Left ventricle myocardium inferior (tissue), 1 donor: ENCODE results near the gene AAMP. TPM values are rescaled to one million over a fixed set of nuclear protein-coding genes. Genes with fewer than 3 reads are reported as not detected.
A peak's percentile ranks its signal among the peaks of the same experiment; 100 is the strongest.

Source experiments
- DNase-seq: peaks from one replicate; pipeline ENCODE4 v3.0.0-alpha.2; 2020
- H3K27ac ChIP-seq: fragments of 200-600 bp; replicated peaks from 2 replicates; pipeline ENCODE4 v1.8.0; 2021
- H3K27me3 ChIP-seq: fragments of 200-600 bp; 2 replicates; pipeline ENCODE4 v1.8.0; 2021; ENCODE audit warnings: low read depth
- H3K36me3 ChIP-seq: fragments of 200-600 bp; 2 replicates; pipeline ENCODE4 v1.8.0; 2021
- H3K4me1 ChIP-seq: fragments of 200-600 bp; 2 replicates; pipeline ENCODE4 v1.8.0; 2021
- H3K4me3 ChIP-seq: fragments of 200-600 bp; 2 replicates; pipeline ENCODE4 v1.8.0; 2021; ENCODE audit warnings: mild to moderate bottlenecking, moderate library complexity
- H3K9me3 ChIP-seq: fragments of 200-600 bp; replicated peaks from 2 replicates; pipeline ENCODE4 v1.8.0; 2021
- CTCF ChIP-seq: fragments of 200-600 bp; IDR thresholded peaks from 2 replicates; pipeline ENCODE4 v1.8.0; 2021; ENCODE audit warnings: antibody characterized with exemption, mild to moderate bottlenecking, borderline replicate concordance
- intact Hi-C: fragments of 100-400 bp; cut with micrococcal nuclease; formaldehyde crosslinking; loops from one replicate; pipeline ENCODE4 v1.11.0; 2022
- total RNA-seq: library from RNA; stranded (reverse); fragmentation: NEBNext Ultra II Directional; extraction: Animal tissue kit (Norgen Biotek cat#: 25700); gene quantifications from one replicate; pipeline ENCODE4 v1.2.1, GENCODE V29; 2021
- donor health status: DM: no; HTN: yes; CAD: no; lungs with severe emphysema.

The AAMP gene
- total RNA-seq, 1 donor from 2014 or later, result 50.5 TPM

- peak overlapping the region; percentile 51 for H3K27ac ChIP-seq
Measured at GRCh38 chr2:218244204-218244603, 25.7 kb downstream of the AAMP start.

GRCh38 chr2:218238887-218239286 lies 31.1 kb downstream of the AAMP start:
- H3K4me1 ChIP-seq, result peaks cover 40% of the 10 kb centered on the region
- H3K27ac ChIP-seq, result no peak overlapping the region
- intact Hi-C loops, result no loop called here
- no peak for TF ChIP-seq CTCF
- no peak for DNase-seq
- H3K4me3 ChIP-seq, result no peak overlapping the region
- H3K36me3 ChIP-seq, result peaks cover 87% of the 10 kb centered on the region
- H3K9me3 ChIP-seq, result no peaks in the 10 kb centered on the region
- H3K27me3 ChIP-seq, result no peaks in the 10 kb centered on the region

More at GRCh38 chr2:218244204-218244603, 25.7 kb downstream of the AAMP start:
- Histone ChIP-seq H3K4me3 (no peak overlapping the region), H3K27me3 (no peaks in the 10 kb centered on the region), H3K9me3 (no peaks in the 10 kb centered on the region), H3K4me1 (peaks cover 48% of the 10 kb centered on the region), H3K36me3 (peaks cover 81% of the 10 kb centered on the region)
- intact Hi-C loops, result no loop called here
- TF ChIP-seq CTCF, result no peak
- no peak for DNase-seq

- intact Hi-C loops, result no loop called here
- no peaks in the 10 kb centered on the region for H3K9me3 ChIP-seq
- peaks cover 32% of the 10 kb centered on the region for H3K4me1 ChIP-seq
- no peak overlapping the region for H3K4me3 ChIP-seq
- DNase-seq, result no peak
- H3K27me3 ChIP-seq, result no peaks in the 10 kb centered on the region
- H3K27ac ChIP-seq, result no peak overlapping the region
- H3K36me3 ChIP-seq, result peaks cover 93% of the 10 kb centered on the region
- no peak for TF ChIP-seq CTCF
Measured at GRCh38 chr2:218236829-218237228, 33.1 kb downstream of the AAMP start.

GRCh38 chr2:218235017-218235416 lies 34.9 kb downstream of the AAMP start:
- no peak overlapping the region for H3K4me3 ChIP-seq
- H3K36me3 ChIP-seq, result peaks cover 100% of the 10 kb centered on the region
- intact Hi-C loops, result no loop called here
- no peak for DNase-seq
- H3K4me1 ChIP-seq, result peaks cover 35% of the 10 kb centered on the region
- H3K9me3 ChIP-seq, result no peaks in the 10 kb centered on the region
- H3K27ac ChIP-seq, result no peak overlapping the region
- no peak for TF ChIP-seq CTCF
- no peaks in the 10 kb centered on the region for H3K27me3 ChIP-seq

DNA sequence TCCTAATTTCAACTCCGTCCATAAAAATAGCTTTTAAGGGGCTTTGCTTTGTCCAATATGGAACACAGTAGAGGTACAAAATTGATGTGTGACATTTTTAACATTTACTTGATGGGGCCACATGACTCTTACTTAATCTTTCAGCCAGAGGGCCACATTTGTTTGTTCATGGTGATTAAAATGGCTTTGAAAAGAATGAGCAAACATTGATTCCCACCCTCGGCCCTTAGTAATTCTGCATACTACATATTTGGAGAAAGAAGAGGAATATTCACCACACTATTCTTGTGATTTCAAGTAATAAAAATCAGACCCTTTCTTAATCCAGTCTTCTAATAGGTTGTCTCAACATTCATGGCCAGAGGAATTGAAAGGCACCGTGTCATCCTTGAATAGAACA lies 35.4 kb downstream of the AAMP start:
- intact Hi-C loops, result no loop called here
- H3K4me1 ChIP-seq, result peaks cover 40% of the 10 kb centered on the region
- peaks cover 100% of the 10 kb centered on the region for H3K36me3 ChIP-seq
- no peak overlapping the region for H3K27ac ChIP-seq
- H3K4me3 ChIP-seq, result no peak overlapping the region
- H3K9me3 ChIP-seq, result no peaks in the 10 kb centered on the region
- DNase-seq, result no peak
- TF ChIP-seq CTCF, result no peak
- H3K27me3 ChIP-seq, result no peaks in the 10 kb centered on the region

- H3K27me3 ChIP-seq, result no peaks in the 10 kb centered on the region
- H3K4me3 ChIP-seq, result no peak overlapping the region
- H3K36me3 ChIP-seq, result peaks cover 100% of the 10 kb centered on the region
- no peak for DNase-seq
- no peak for TF ChIP-seq CTCF
- H3K27ac ChIP-seq, result no peak overlapping the region
- intact Hi-C loops, result no loop called here
- H3K9me3 ChIP-seq, result no peaks in the 10 kb centered on the region
- peaks cover 50% of the 10 kb centered on the region for H3K4me1 ChIP-seq
Measured at GRCh38 chr2:218233543-218233942, 36.4 kb downstream of the AAMP start.
